ENCODE results near the gene ZNF561. TPM values are rescaled to one million over a fixed set of nuclear protein-coding genes. Genes with fewer than 3 reads are reported as not detected.
"Not testable (repeated sequence)": the region's sequence is repeated elsewhere in the genome, so short reads cannot be mapped to it uniquely, and the experiment has no call there.

The ZNF561 gene
- 10 to 100 TPM; 37.5 to 38.3 TPM for total RNA-seq
- 10 to 100 TPM; 16.2 to 19.7 TPM for polyA plus RNA-seq
- long read RNA-seq, donor 1, full-length matches to known transcripts: 11 of 29 reads
- long read RNA-seq, donor 1, partial matches to known transcripts: 6 of 29 reads
- long read RNA-seq, donor 1, other reads (novel, unspliced or antisense): 12 of 29 reads
- long read RNA-seq, donor 2, full-length matches to known transcripts: 3 of 6 reads
- long read RNA-seq, donor 2, partial matches to known transcripts: 0 of 6 reads
- long read RNA-seq, donor 2, other reads (novel, unspliced or antisense): 3 of 6 reads

GRCh38 chr19:9621156-9622037, at the start of gene ZNF561:
TSS of gene ZNF561 (minus strand) at chr19:9621232. CDS start at chr19:9619456, 1,776 bp downstream.
- intact Hi-C loops (cut with DNase I): loop anchor here (2.0 to 10.0 kb wide), 3 partner anchors 37 to 53 kb away; partner anchors contain the start of genes ZNF562 (in 2 of the 2) and ZNF121 (in 1 of the 2)
- DNase-seq (peak; percentile 93 to 95), ATAC-seq (ENCODE audit: low FRiP score) (peak; percentile 95)
- no peaks in the 10 kb centered on the region for H3K9me3 ChIP-seq (ENCODE audit: control insufficient read depth, low read length)
- peaks cover 1 to 5% of the 10 kb centered on the region in 2 donors for H3K36me3 ChIP-seq (ENCODE audit: control insufficient read depth in 1 of 2, insufficient read depth in 2 of 2, low read length in 1 of 2)
- WGBS, 2 donors: 0 to 1% methylated on average over 33 of the region's 33 CpGs
- H3K27me3 ChIP-seq (ENCODE audit: control insufficient read depth in 1 of 2, insufficient read depth in 2 of 2, low read length in 1 of 2): no peaks in the 10 kb centered on the region
- peak within 1 kb of the TSS; percentile 12 to 48 for H3K4me3 ChIP-seq (ENCODE audit: low read length in 2 of 2)
- peak within 1 kb of the TSS; percentile 24 to 45 for H3K27ac ChIP-seq (ENCODE audit: low read depth in 1 of 2, low read length in 2 of 2)
- H3K4me1 ChIP-seq (ENCODE audit: control insufficient read depth in 1 of 2, insufficient read depth in 2 of 2, low read length in 2 of 2): no peaks in the 10 kb centered on the region

- Histone ChIP-seq H3K9me3 (ENCODE audit: control insufficient read depth, low read length) (peaks cover 4% of the 10 kb centered on the region), H3K4me1 (ENCODE audit: control insufficient read depth in 1 of 2, insufficient read depth in 2 of 2, low read length in 2 of 2) (peaks cover 0 to 2% of the 10 kb centered on the region in 2 donors), H3K36me3 (ENCODE audit: control insufficient read depth in 1 of 2, insufficient read depth in 2 of 2, low read length in 1 of 2) (peaks cover 0 to 6% of the 10 kb centered on the region in 2 donors), H3K27me3 (ENCODE audit: control insufficient read depth in 1 of 2, insufficient read depth in 2 of 2, low read length in 1 of 2) (no peaks in the 10 kb centered on the region), H3K4me3 (ENCODE audit: low read length in 2 of 2) (no peak overlapping the region), H3K27ac (ENCODE audit: low read depth in 1 of 2, low read length in 2 of 2) (no peak overlapping the region)
- DNase-seq (no peak), ATAC-seq (ENCODE audit: low FRiP score) (no peak)
- intact Hi-C loops (cut with DNase I): no loop called here
- 95 to 99% methylated on average over 2 of the region's 2 CpGs for WGBS, 2 donors
These were observed 47.5 kb upstream of the ZNF561 start for GRCh38 chr19:9668544-9668943.

GRCh38 chr19:9667898-9668297, 46.9 kb upstream of the ZNF561 start:
- intact Hi-C loops (cut with DNase I): no loop called here
- no peak overlapping the region for H3K4me3 ChIP-seq (ENCODE audit: low read length in 2 of 2)
- no peak overlapping the region for H3K27ac ChIP-seq (ENCODE audit: low read depth in 1 of 2, low read length in 2 of 2)
- peaks cover 0 to 6% of the 10 kb centered on the region in 2 donors for H3K36me3 ChIP-seq (ENCODE audit: control insufficient read depth in 1 of 2, insufficient read depth in 2 of 2, low read length in 1 of 2)
- no peaks in the 10 kb centered on the region for H3K27me3 ChIP-seq (ENCODE audit: control insufficient read depth in 1 of 2, insufficient read depth in 2 of 2, low read length in 1 of 2)
- H3K4me1 ChIP-seq (ENCODE audit: control insufficient read depth in 1 of 2, insufficient read depth in 2 of 2, low read length in 2 of 2): peaks cover 0 to 2% of the 10 kb centered on the region in 2 donors
- WGBS, 2 donors: 90 to 96% methylated on average over 3 of the region's 3 CpGs
- DNase-seq (no peak), ATAC-seq (ENCODE audit: low FRiP score) (no peak)
- H3K9me3 ChIP-seq (ENCODE audit: control insufficient read depth, low read length): peaks cover 4% of the 10 kb centered on the region

GRCh38 chr19:9658769-9659168, 37.7 kb upstream of the ZNF561 start:
- intact Hi-C loops (cut with DNase I): no loop called here
- Histone ChIP-seq H3K9me3 (ENCODE audit: control insufficient read depth, low read length) (peaks cover 6% of the 10 kb centered on the region), H3K27ac (ENCODE audit: low read depth in 1 of 2, low read length in 2 of 2) (no peak overlapping the region), H3K36me3 (ENCODE audit: control insufficient read depth in 1 of 2, insufficient read depth in 2 of 2, low read length in 1 of 2) (peaks cover 6 to 10% of the 10 kb centered on the region in 2 donors), H3K4me1 (ENCODE audit: control insufficient read depth in 1 of 2, insufficient read depth in 2 of 2, low read length in 2 of 2) (no peaks in the 10 kb centered on the region), H3K4me3 (ENCODE audit: low read length in 2 of 2) (no peak overlapping the region), H3K27me3 (ENCODE audit: control insufficient read depth in 1 of 2, insufficient read depth in 2 of 2, low read length in 1 of 2) (no peaks in the 10 kb centered on the region)
- no peak for ATAC-seq (ENCODE audit: low FRiP score)
- DNase-seq: no peak
- 92 to 95% methylated on average over 2 of the region's 2 CpGs for WGBS, 2 donors

- H3K4me3 ChIP-seq (ENCODE audit: low read length in 2 of 2); DNase-seq; H3K4me1 ChIP-seq (ENCODE audit: control insufficient read depth in 1 of 2, insufficient read depth in 2 of 2, low read length in 2 of 2); H3K27ac ChIP-seq (ENCODE audit: low read depth in 1 of 2, low read length in 2 of 2); intact Hi-C loops (cut with DNase I); ATAC-seq (ENCODE audit: low FRiP score); H3K27me3 ChIP-seq (ENCODE audit: control insufficient read depth in 1 of 2, insufficient read depth in 2 of 2, low read length in 1 of 2): not testable (repeated sequence)
- 85 to 87% methylated on average over 5 of the region's 5 CpGs for WGBS, 2 donors
- Histone ChIP-seq H3K36me3 (ENCODE audit: control insufficient read depth in 1 of 2, insufficient read depth in 2 of 2, low read length in 1 of 2) (peaks cover 13 to 23% of the 10 kb centered on the region in 2 donors), H3K9me3 (ENCODE audit: control insufficient read depth, low read length) (peaks cover 12% of the 10 kb centered on the region)
These were observed 32.1 kb upstream of the ZNF561 start for GRCh38 chr19:9653066-9653555.

- 95 to 96% methylated on average over 3 of the region's 3 CpGs for WGBS, 2 donors
- H3K9me3 ChIP-seq (ENCODE audit: control insufficient read depth, low read length): peaks cover 12% of the 10 kb centered on the region
- intact Hi-C loops (cut with DNase I); H3K27ac ChIP-seq (ENCODE audit: low read depth in 1 of 2, low read length in 2 of 2); H3K4me1 ChIP-seq (ENCODE audit: control insufficient read depth in 1 of 2, insufficient read depth in 2 of 2, low read length in 2 of 2); ATAC-seq (ENCODE audit: low FRiP score); DNase-seq; H3K27me3 ChIP-seq (ENCODE audit: control insufficient read depth in 1 of 2, insufficient read depth in 2 of 2, low read length in 1 of 2); H3K4me3 ChIP-seq (ENCODE audit: low read length in 2 of 2): not testable (repeated sequence)
- H3K36me3 ChIP-seq (ENCODE audit: control insufficient read depth in 1 of 2, insufficient read depth in 2 of 2, low read length in 1 of 2): peaks cover 11 to 23% of the 10 kb centered on the region in 2 donors
These were observed 30.4 kb upstream of the ZNF561 start for GRCh38 chr19:9651464-9651863.

- H3K27ac ChIP-seq (ENCODE audit: low read depth in 1 of 2, low read length in 2 of 2): no peak overlapping the region
- ATAC-seq (ENCODE audit: low FRiP score) (no peak), DNase-seq (no peak)
- intact Hi-C loops (cut with DNase I): no loop called here
- H3K4me1 ChIP-seq (ENCODE audit: control insufficient read depth in 1 of 2, insufficient read depth in 2 of 2, low read length in 2 of 2): no peaks in the 10 kb centered on the region
- H3K4me3 ChIP-seq (ENCODE audit: low read length in 2 of 2): no peak overlapping the region
- peaks cover 10% of the 10 kb centered on the region for H3K9me3 ChIP-seq (ENCODE audit: control insufficient read depth, low read length)
- H3K27me3 ChIP-seq (ENCODE audit: control insufficient read depth in 1 of 2, insufficient read depth in 2 of 2, low read length in 1 of 2): no peaks in the 10 kb centered on the region
- 90 to 93% methylated on average over 5 of the region's 5 CpGs for WGBS, 2 donors
- peaks cover 7 to 17% of the 10 kb centered on the region in 2 donors for H3K36me3 ChIP-seq (ENCODE audit: control insufficient read depth in 1 of 2, insufficient read depth in 2 of 2, low read length in 1 of 2)
These were observed 29.3 kb upstream of the ZNF561 start for GRCh38 chr19:9650345-9650744.

- Histone ChIP-seq H3K27me3 (ENCODE audit: control insufficient read depth in 1 of 2, insufficient read depth in 2 of 2, low read length in 1 of 2) (no peaks in the 10 kb centered on the region), H3K36me3 (ENCODE audit: control insufficient read depth in 1 of 2, insufficient read depth in 2 of 2, low read length in 1 of 2) (peaks cover 0 to 3% of the 10 kb centered on the region in 2 donors), H3K4me3 (ENCODE audit: low read length in 2 of 2) (no peak overlapping the region), H3K9me3 (ENCODE audit: control insufficient read depth, low read length) (no peaks in the 10 kb centered on the region), H3K4me1 (ENCODE audit: control insufficient read depth in 1 of 2, insufficient read depth in 2 of 2, low read length in 2 of 2) (no peaks in the 10 kb centered on the region), H3K27ac (ENCODE audit: low read depth in 1 of 2, low read length in 2 of 2) (no peak overlapping the region)
- DNase-seq (no peak), ATAC-seq (ENCODE audit: low FRiP score) (no peak)
- intact Hi-C loops (cut with DNase I): no loop called here
- 88 to 91% methylated on average over 1 of the region's 1 CpG for WGBS, 2 donors
These were observed 24.4 kb upstream of the ZNF561 start for GRCh38 chr19:9645472-9645871.
